PC-9 (cell line): ENCODE measurements around the gene CLDN5. TPM values are rescaled to one million over a fixed set of nuclear protein-coding genes. Genes with fewer than 3 reads are reported as not detected.

ENCODE experiments used
- BruUV-seq: library from RNA; stranded (reverse); fragments of 400-500 nt; replicated peaks from 2 replicates; lab custom pipeline; 2021; lab: Mats Ljungman, UMichigan
- CTCF ChIA-PET: fragments of 300-600 bp; sonication (Branson Sonifier 250); formaldehyde crosslinking; loops from one replicate; lab custom pipeline; 2022; ENCODE audit warnings: antibody characterized with exemption; lab: Charles Lee
- POLR2A ChIA-PET: fragments of 300-600 bp; sonication (Branson Sonifier 250); formaldehyde crosslinking; loops from one replicate; lab custom pipeline; 2022; ENCODE audit warnings: antibody characterized with exemption; ENCODE audit not compliant: unreplicated experiment; lab: Charles Lee
- DNase-seq, 2 experiments: peaks; one replicate each; pipeline versions ENCODE4 v3.0.0 to v3.0.0-alpha.2; 2015 to 2022; ENCODE audit warnings: mixed read lengths in 1 of 2
- H2AFZ ChIP-seq: fragments of 200-600 bp; sonication (generic); 2 replicates; pipeline ENCODE4 v1.8.1; 2017; ENCODE audit warnings: antibody characterized with exemption
- H3F3A ChIP-seq: fragments of 200-600 bp; sonication (generic); 2 replicates; pipeline ENCODE4 v1.8.1; 2017; ENCODE audit warnings: antibody characterized with exemption, mild to moderate bottlenecking, low read depth; ENCODE audit not compliant: insufficient read depth
- H3K27ac ChIP-seq: fragments of 200-600 bp; sonication (generic); 2 replicates; pipeline ENCODE4 v1.6.1; 2016; ENCODE audit warnings: mixed run types
- H3K27me3 ChIP-seq: fragments of 200-600 bp; sonication (generic); 2 replicates; pipeline ENCODE4 v1.6.1; 2016; ENCODE audit warnings: low read depth, mixed run types; ENCODE audit not compliant: insufficient read depth
- H3K36me3 ChIP-seq: fragments of 200-600 bp; sonication (generic); 2 replicates; pipeline ENCODE4 v1.6.1; 2016; ENCODE audit warnings: low read depth, mixed run types
- H3K4me1 ChIP-seq: fragments of 200-600 bp; sonication (generic); replicated peaks from 2 replicates; pipeline ENCODE4 v1.6.1; 2016; ENCODE audit warnings: mixed run types; ENCODE audit not compliant: insufficient read depth
- H3K4me2 ChIP-seq: fragments of 200-600 bp; sonication (generic); 2 replicates; pipeline ENCODE4 v1.6.1; 2017; ENCODE audit warnings: mixed run types
- H3K4me3 ChIP-seq: fragments of 200-600 bp; sonication (generic); 2 replicates; pipeline ENCODE4 v1.6.1; 2016; ENCODE audit warnings: mixed run types
- H3K79me2 ChIP-seq: fragments of 200-600 bp; sonication (generic); 2 replicates; pipeline ENCODE4 v1.6.1; 2017; ENCODE audit warnings: low read depth, mixed run types
- H3K9me2 ChIP-seq: fragments of 200-600 bp; sonication (generic); 2 replicates; pipeline ENCODE4 v1.8.1; 2017; ENCODE audit warnings: mild to moderate bottlenecking; ENCODE audit not compliant: insufficient read depth
- H3K9me3 ChIP-seq: fragments of 200-600 bp; sonication (generic); 2 replicates; pipeline ENCODE4 v1.8.1; 2016; ENCODE audit warnings: low read depth; ENCODE audit not compliant: insufficient read depth
- H4K20me1 ChIP-seq: fragments of 200-600 bp; sonication (generic); 2 replicates; pipeline ENCODE4 v1.8.1; 2017; ENCODE audit not compliant: insufficient read depth
- EZH2 ChIP-seq: fragments of 200-600 bp; sonication (generic); IDR thresholded peaks from 2 replicates; pipeline ENCODE4 v1.8.0; 2017; ENCODE audit warnings: antibody characterized with exemption, low read depth
- intact Hi-C: fragments of 100-400 bp; cut with micrococcal nuclease; formaldehyde crosslinking; loops from one replicate; pipeline ENCODE4 v1.10.0; 2022; ENCODE audit not compliant: unreplicated experiment
- total RNA-seq: library from RNA; stranded (reverse); gene quantifications from 2 replicates; pipeline ENCODE4 v1.2.3, GENCODE V29; 2021
- TF ChIP-seq, protein P1 (sequence below): fragments of 200-600 bp; sonication (generic); conservative IDR thresholded peaks from 2 replicates; pipeline ENCODE4 v1.6.1; 2017; ENCODE audit warnings: mixed run types, antibody characterized with exemption, mild to moderate bottlenecking, moderate library complexity

CLDN5 gene
- total RNA-seq, 1 experiment from 2014 or later: not detected

DNA sequence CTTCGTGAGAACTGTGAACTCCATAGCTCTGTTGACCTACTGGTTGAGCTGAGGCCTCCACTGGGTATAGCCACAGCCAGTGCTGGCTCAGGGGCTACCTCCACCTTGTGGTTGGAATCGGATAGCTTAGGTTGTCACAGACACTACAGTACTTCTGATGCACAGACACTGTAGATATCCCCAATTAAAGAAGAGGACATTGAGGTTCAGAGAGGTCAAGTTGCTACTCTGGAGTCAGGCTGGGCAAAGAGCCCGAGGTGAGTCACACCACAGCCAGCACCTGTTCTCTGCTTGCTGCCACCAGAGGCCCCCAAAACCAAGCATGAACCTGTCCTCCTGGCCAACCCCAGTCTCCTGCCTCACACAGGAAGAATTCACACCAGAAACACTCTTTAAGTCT is 50.6 kb downstream of the CLDN5 start:
- Histone ChIP-seq H3K4me2 (no peak overlapping the region), H3K4me3 (no peak overlapping the region), H3K27me3 (no peaks in the 10 kb centered on the region), H3K36me3 (no peaks in the 10 kb centered on the region), H3F3A (no peaks in the 10 kb centered on the region), H3K79me2 (peaks cover 36% of the 10 kb centered on the region), H4K20me1 (peaks cover 24% of the 10 kb centered on the region), H3K4me1 (peaks cover 7% of the 10 kb centered on the region), H2AFZ (no peak overlapping the region), H3K27ac (no peak overlapping the region), H3K9me3 (no peaks in the 10 kb centered on the region), H3K9me2 (no peaks in the 10 kb centered on the region)
- no TSS peak for BruUV-seq
- no peak for DNase-seq
- TF ChIP-seq, protein P1, sequence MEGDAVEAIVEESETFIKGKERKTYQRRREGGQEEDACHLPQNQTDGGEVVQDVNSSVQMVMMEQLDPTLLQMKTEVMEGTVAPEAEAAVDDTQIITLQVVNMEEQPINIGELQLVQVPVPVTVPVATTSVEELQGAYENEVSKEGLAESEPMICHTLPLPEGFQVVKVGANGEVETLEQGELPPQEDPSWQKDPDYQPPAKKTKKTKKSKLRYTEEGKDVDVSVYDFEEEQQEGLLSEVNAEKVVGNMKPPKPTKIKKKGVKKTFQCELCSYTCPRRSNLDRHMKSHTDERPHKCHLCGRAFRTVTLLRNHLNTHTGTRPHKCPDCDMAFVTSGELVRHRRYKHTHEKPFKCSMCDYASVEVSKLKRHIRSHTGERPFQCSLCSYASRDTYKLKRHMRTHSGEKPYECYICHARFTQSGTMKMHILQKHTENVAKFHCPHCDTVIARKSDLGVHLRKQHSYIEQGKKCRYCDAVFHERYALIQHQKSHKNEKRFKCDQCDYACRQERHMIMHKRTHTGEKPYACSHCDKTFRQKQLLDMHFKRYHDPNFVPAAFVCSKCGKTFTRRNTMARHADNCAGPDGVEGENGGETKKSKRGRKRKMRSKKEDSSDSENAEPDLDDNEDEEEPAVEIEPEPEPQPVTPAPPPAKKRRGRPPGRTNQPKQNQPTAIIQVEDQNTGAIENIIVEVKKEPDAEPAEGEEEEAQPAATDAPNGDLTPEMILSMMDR: no peak
- TF ChIP-seq EZH2: no peak
- CTCF ChIA-PET: no interaction called here
- POLR2A ChIA-PET: no interaction called here
- intact Hi-C loops: loop anchor here (10.0 kb wide), 1 partner anchor 179 kb away; the partner anchor contains the start of gene CLTCL1

Other genes with a start within 250 kb of the CLDN5 start
- 6.6 and 7.2 TPM in 2 replicates for gene CLTCL1, start 232.7 kb downstream of the CLDN5 start, total RNA-seq
- 13.7 and 19.2 TPM in 2 replicates for gene HIRA, start 92.7 kb downstream of the CLDN5 start, total RNA-seq
- gene MRPL40, start 91.9 kb downstream of the CLDN5 start, total RNA-seq: 21.1 and 25.1 TPM in 2 replicates
- gene C22orf39, start 76.7 kb downstream of the CLDN5 start, total RNA-seq: 12.3 and 14.2 TPM in 2 replicates
- gene UFD1, start 45.2 kb downstream of the CLDN5 start, total RNA-seq: 41.6 and 66.9 TPM in 2 replicates
- 27.5 and 29.1 TPM in 2 replicates for gene CDC45, start 44.5 kb downstream of the CLDN5 start, total RNA-seq
- 2.0 and 8.1 TPM in 2 replicates for gene SEPTIN5, start 190.1 kb upstream of the CLDN5 start, total RNA-seq
- 0.35 and 2.0 TPM in 2 replicates for gene GP1BB, start 199.1 kb upstream of the CLDN5 start, total RNA-seq
- 0.74 and 2.4 TPM in 2 replicates for gene TBX1, start 236.4 kb upstream of the CLDN5 start, total RNA-seq